Measurements from ENCODE around the gene EIF4H. TPM values are rescaled to one million over a fixed set of nuclear protein-coding genes. Genes with fewer than 3 reads are reported as not detected.
"Not testable (repeated sequence)": the region's sequence is repeated elsewhere in the genome, so short reads cannot be mapped to it uniquely, and the experiment has no call there.

EIF4H gene
- total and polyA plus RNA-seq, 2 donors (not counting 1 experiment from before 2014, with no cell fraction given), result 127 to 199 TPM

DNA sequence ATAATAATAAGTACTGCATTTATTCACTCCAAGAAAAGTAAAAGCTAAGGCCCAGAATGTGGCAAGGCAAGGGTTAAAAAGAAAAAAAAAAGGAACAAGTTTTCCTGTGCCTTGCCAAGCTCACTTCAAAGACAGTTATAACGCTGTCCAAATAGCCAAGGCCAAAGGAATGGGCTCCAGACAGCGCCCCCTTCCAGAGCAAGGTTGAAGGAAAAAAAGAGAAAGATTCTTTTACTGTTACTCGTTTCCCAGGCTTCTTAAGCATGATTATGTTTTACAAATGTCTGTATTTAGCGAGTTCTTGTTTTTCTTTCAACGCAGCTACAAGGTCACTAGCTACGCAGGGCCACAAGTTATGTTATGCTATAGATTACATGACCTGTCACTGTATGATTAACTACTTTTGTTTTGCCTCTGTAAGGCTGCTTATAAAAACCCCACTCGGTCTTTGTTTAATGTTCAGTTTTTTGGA lies 9.1 kb upstream of the EIF4H start:
- H3K4me1 Mint-ChIP-seq, result no peaks in the 10 kb centered on the region
- no peak overlapping the region for H3K4me3 ChIP-seq (ENCODE audit: control extremely low read depth in 1 of 5, extremely low read depth in 1 of 5, insufficient read depth in 1 of 5, low read depth in 2 of 5, low read length in 4 of 5)
- intact Hi-C loops (cut with micrococcal nuclease), result no loop called here
- no peak overlapping the region for H3K27ac ChIP-seq (ENCODE audit: low read length in 2 of 2)
- CTCF ChIA-PET, result interaction anchor here (0.7 kb wide), 1 partner anchor 95 kb away, joined by 3 read pairs; no protein-coding TSS in a partner anchor
- no peaks in the 10 kb centered on the region for H4K20me1 ChIP-seq (ENCODE audit: control insufficient read depth, insufficient read depth, low read length, poor library complexity, severe bottlenecking)
- H3K9me3 Mint-ChIP-seq (ENCODE audit: insufficient read depth), result no peaks in the 10 kb centered on the region
- no peak overlapping the region for H3K9ac ChIP-seq (ENCODE audit: low read length)
- no peaks in the 10 kb centered on the region for H3K9me3 ChIP-seq (ENCODE audit: control extremely low read depth in 1 of 3, control insufficient read depth in 2 of 3, insufficient read depth in 1 of 3, low read length in 2 of 3)
- H2AFZ ChIP-seq (ENCODE audit: insufficient read depth, low read depth, low read length, poor library complexity, severe bottlenecking), result no peak overlapping the region
- DNase-seq, result no peak
- no peaks in the 10 kb centered on the region for H3K79me2 ChIP-seq (ENCODE audit: control insufficient read depth, insufficient read depth, low read length)
- no peak overlapping the region for H3K27ac Mint-ChIP-seq
- no peak for TF ChIP-seq CTCF (IDR thresholded peaks at IDR 0.05)
- WGBS (ENCODE audit: insufficient coverage), result no CpG with 5 or more reads among the region's 7 CpGs
- no peaks in the 10 kb centered on the region for H3K27me3 ChIP-seq (replicated peaks in 1 of 4; ENCODE audit: control extremely low read depth in 1 of 4, control insufficient read depth in 3 of 4, insufficient read depth in 4 of 4, low read length in 3 of 4)
- POLR2A ChIA-PET, result no interaction called here
- ATAC-seq (ENCODE audit: low read depth), result no peak
- H3K4me3 Mint-ChIP-seq, result no peak overlapping the region
- H3K27me3 Mint-ChIP-seq, result no peaks in the 10 kb centered on the region
- H3K4me1 ChIP-seq (ENCODE audit: control insufficient read depth in 2 of 2, insufficient read depth in 2 of 2, low read length in 2 of 2), result no peaks in the 10 kb centered on the region
- no peak overlapping the region for H3K4me2 ChIP-seq (replicated peaks; ENCODE audit: low read depth, low read length, poor library complexity, severe bottlenecking)
- H3K36me3 ChIP-seq (replicated peaks in 1 of 2; ENCODE audit: control extremely low read depth in 1 of 2, control insufficient read depth in 1 of 2, extremely low read depth in 1 of 2, insufficient read depth in 2 of 2, low read length in 1 of 2), result no peaks in the 10 kb centered on the region

- Histone ChIP-seq H3K27me3 (replicated peaks in 1 of 4; ENCODE audit: control extremely low read depth in 1 of 4, control insufficient read depth in 3 of 4, insufficient read depth in 4 of 4, low read length in 3 of 4) (no peaks in the 10 kb centered on the region), H3K9me3 (ENCODE audit: control extremely low read depth in 1 of 3, control insufficient read depth in 2 of 3, insufficient read depth in 1 of 3, low read length in 2 of 3) (no peaks in the 10 kb centered on the region), H3K4me1 (ENCODE audit: control insufficient read depth in 2 of 2, insufficient read depth in 2 of 2, low read length in 2 of 2) (no peaks in the 10 kb centered on the region), H3K9ac (ENCODE audit: low read length) (no peak overlapping the region), H3K4me3 (ENCODE audit: control extremely low read depth in 1 of 5, extremely low read depth in 1 of 5, insufficient read depth in 1 of 5, low read depth in 2 of 5, low read length in 4 of 5) (no peak overlapping the region), H3K79me2 (ENCODE audit: control insufficient read depth, insufficient read depth, low read length) (no peaks in the 10 kb centered on the region), H4K20me1 (ENCODE audit: control insufficient read depth, insufficient read depth, low read length, poor library complexity, severe bottlenecking) (no peaks in the 10 kb centered on the region), H3K4me2 (replicated peaks; ENCODE audit: low read depth, low read length, poor library complexity, severe bottlenecking) (no peak overlapping the region), H3K27ac (ENCODE audit: low read length in 2 of 2) (no peak overlapping the region), H3K36me3 (replicated peaks in 1 of 2; ENCODE audit: control extremely low read depth in 1 of 2, control insufficient read depth in 1 of 2, extremely low read depth in 1 of 2, insufficient read depth in 2 of 2, low read length in 1 of 2) (no peaks in the 10 kb centered on the region), H2AFZ (ENCODE audit: insufficient read depth, low read depth, low read length, poor library complexity, severe bottlenecking) (no peak overlapping the region)
- Mint-ChIP-seq H3K27ac (no peak overlapping the region), H3K4me1 (no peaks in the 10 kb centered on the region), H3K4me3 (no peak overlapping the region), H3K27me3 (no peaks in the 10 kb centered on the region), H3K9me3 (ENCODE audit: insufficient read depth) (no peaks in the 10 kb centered on the region)
- CTCF ChIA-PET, result interaction anchor here (0.6 to 1.2 kb wide), 2 partner anchors 12 to 17 kb away, joined by 3 to 4 read pairs; no protein-coding TSS in a partner anchor
- intact Hi-C loops (cut with micrococcal nuclease), result no loop called here
- no peak for DNase-seq
- 97% methylated on average over 10 of the region's 15 CpGs for WGBS (ENCODE audit: insufficient coverage)
- ATAC-seq (ENCODE audit: low read depth), result no peak
- POLR2A ChIA-PET, result no interaction called here
- TF ChIP-seq CTCF (IDR thresholded peaks at IDR 0.05) (no peak), EZH2 (IDR thresholded peaks at IDR 0.05; ENCODE audit: borderline replicate concordance, insufficient read depth, low read depth, low read length, poor library complexity, severe bottlenecking) (no peak)
Observed at GRCh38 chr7:74165867-74166593, 8.1 kb upstream of the EIF4H start.

- H3K4me1 Mint-ChIP-seq; H4K20me1 ChIP-seq (ENCODE audit: control insufficient read depth, insufficient read depth, low read length, poor library complexity, severe bottlenecking); H3K4me2 ChIP-seq (replicated peaks; ENCODE audit: low read depth, low read length, poor library complexity, severe bottlenecking); H3K9ac ChIP-seq (ENCODE audit: low read length); H3K27ac ChIP-seq (ENCODE audit: low read length in 2 of 2); H3K4me3 ChIP-seq (ENCODE audit: control extremely low read depth in 1 of 5, extremely low read depth in 1 of 5, insufficient read depth in 1 of 5, low read depth in 2 of 5, low read length in 4 of 5); H3K36me3 ChIP-seq (replicated peaks in 1 of 2; ENCODE audit: control extremely low read depth in 1 of 2, control insufficient read depth in 1 of 2, extremely low read depth in 1 of 2, insufficient read depth in 2 of 2, low read length in 1 of 2); H3K9me3 Mint-ChIP-seq (ENCODE audit: insufficient read depth); H3K27me3 Mint-ChIP-seq; intact Hi-C loops (cut with micrococcal nuclease); H3K4me1 ChIP-seq (ENCODE audit: control insufficient read depth in 2 of 2, insufficient read depth in 2 of 2, low read length in 2 of 2); H3K9me3 ChIP-seq (ENCODE audit: control extremely low read depth in 1 of 3, control insufficient read depth in 2 of 3, insufficient read depth in 1 of 3, low read length in 2 of 3); POLR2A ChIA-PET; H3K4me3 Mint-ChIP-seq; ATAC-seq (ENCODE audit: low read depth); H3K27me3 ChIP-seq (replicated peaks in 1 of 4; ENCODE audit: control extremely low read depth in 1 of 4, control insufficient read depth in 3 of 4, insufficient read depth in 4 of 4, low read length in 3 of 4); DNase-seq; H3K27ac Mint-ChIP-seq; H2AFZ ChIP-seq (ENCODE audit: insufficient read depth, low read depth, low read length, poor library complexity, severe bottlenecking); H3K79me2 ChIP-seq (ENCODE audit: control insufficient read depth, insufficient read depth, low read length): not testable (repeated sequence)
- CTCF ChIA-PET, result interaction anchor here (0.6 to 1.2 kb wide), 2 partner anchors 11 to 12 kb away, joined by 3 to 4 read pairs; no protein-coding TSS in a partner anchor
- WGBS (ENCODE audit: insufficient coverage), result 100% methylated on average over 2 of the region's 6 CpGs
Observed at GRCh38 chr7:74167324-74167723, 6.8 kb upstream of the EIF4H start.

Data from B cell (primary cell).